Kidney capillary endothelial cell (primary cell): ENCODE measurements around the gene FREY1.
A peak's percentile ranks its signal among the peaks of the same experiment; 100 is the strongest.

Experiments used
- DNase-seq: peaks from one replicate; pipeline ENCODE4 v3.0.0-alpha.2; 2018; ENCODE audit warnings: low spot score

Gene FREY1

GRCh38 chr11:45894555-45895247 is 12.4 kb downstream of the FREY1 start:
- no peak for DNase-seq

GRCh38 chr11:45892856-45893255 is 14.2 kb downstream of the FREY1 start:
- DNase-seq = no peak

DNA sequence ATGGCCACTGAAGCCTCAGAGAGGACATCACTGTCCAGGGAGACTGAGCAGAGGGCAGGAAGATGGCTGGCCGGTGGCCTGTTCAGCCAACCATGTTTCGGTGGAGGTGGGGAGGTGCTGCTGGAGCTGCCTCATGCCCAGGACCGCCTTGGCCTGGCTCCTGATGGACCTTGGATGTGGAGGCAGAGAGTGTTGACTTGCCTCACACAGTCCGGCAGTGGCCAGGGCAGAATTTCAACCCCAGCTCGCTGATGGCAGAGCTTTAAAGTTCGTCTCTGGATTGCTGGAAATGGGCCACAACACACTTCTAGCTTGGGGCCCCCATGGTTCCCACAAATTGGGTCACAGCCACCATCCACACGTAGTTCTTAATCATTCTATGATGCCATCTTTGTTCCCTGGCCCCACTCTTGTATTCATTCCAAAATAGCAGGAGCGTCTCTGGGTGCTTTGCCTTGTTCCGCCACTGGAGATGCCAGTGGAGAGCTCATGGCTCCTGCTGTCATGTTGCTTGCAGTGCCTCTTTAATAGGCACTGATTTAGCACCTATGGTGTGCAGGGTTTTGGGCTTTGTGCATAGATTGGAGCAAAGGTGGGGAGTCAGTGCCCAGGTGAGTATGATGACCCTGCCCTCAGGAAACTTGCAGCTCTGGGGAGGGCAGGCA is 16.1 kb downstream of the FREY1 start:
- DNase-seq = no peak

DNA sequence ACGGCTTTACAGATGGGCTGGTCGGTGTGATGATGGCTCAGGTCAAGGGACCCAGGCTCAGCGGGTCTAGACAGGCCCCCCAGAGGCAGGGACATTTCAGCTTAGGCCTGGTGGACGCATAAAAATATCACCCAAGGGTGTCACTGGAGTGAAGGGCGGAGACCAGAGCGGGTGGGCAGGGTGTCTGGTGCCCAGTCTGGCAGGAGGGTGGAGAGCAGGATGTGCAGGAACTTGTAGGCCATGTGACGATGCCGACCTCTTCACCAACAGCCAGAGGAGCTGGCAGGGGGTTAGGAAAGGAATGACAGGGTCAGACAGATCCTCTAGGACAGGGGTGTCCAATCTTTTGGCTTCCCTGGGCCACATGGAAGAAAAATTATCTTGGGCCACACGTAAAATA is 17.1 kb downstream of the FREY1 start:
- DNase-seq = no peak

- no peak for DNase-seq
Measured at GRCh38 chr11:45889555-45889954, 17.5 kb downstream of the FREY1 start.

DNA sequence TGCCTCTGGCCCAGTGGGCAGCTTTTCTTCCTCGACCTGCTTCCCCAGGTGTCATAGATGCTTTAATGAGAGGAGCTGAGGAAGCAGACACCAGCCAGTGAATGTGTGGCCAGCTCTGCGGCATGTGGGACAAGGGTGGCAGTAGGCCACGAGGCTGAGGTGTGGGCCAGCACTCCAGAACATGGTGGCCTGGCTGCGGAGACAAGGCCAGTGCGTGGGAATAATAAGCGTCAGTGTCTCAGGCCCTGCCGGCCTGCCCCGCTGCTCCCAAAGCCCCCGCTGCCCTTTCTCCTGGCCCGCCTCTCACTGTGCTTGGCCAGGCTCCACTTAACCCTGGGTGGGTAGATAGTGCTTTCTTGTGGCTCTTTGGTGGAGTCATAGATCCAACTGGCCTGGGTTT is 19.5 kb downstream of the FREY1 start:
- DNase-seq = no peak

DNA sequence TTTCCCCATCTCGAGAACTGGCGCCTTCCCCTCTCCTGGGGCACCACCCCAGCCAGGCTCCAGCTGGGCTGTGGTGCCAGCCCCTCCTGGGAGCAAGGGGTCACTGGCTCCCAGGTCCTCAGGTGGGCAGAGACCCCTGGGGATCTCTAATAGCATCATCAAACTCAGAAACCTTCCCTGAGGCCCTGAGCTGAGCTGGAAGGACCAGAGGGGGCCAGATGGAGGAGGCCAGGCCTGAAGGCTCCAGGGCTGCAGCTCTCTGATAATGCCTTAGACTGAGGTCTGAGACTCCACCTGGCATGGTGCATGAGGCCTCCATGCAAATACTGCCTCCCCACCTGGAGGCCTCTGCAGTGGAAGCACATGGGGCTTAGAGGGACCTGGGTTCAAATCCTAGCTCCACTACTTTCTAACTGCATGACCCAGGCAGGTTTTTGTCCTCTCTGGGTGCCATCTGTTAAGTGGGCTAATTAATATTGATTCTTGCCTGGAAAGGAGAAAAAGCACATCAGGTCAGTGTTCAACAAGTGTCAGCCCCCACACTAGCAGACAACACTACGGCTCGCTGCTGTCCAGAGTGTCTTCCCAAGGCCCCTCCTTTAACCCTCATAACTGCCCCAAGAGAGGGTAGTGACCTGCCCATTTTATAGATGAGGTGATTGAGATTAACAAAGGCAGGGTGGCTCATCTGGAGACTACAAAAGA is 20.1 kb downstream of the FREY1 start:
- DNase-seq = no peak

- no peak for DNase-seq
Measured at GRCh38 chr11:45885921-45886721, 20.9 kb downstream of the FREY1 start.

- no peak for DNase-seq
Measured at GRCh38 chr11:45885274-45885920, 21.7 kb downstream of the FREY1 start, which contains the start of gene MAPK8IP1. TSS of gene MAPK8IP1 (plus strand) at chr11:45885651. CDS start at chr11:45885821, 170 bp downstream.

- DNase-seq = no peak
Measured at GRCh38 chr11:45884596-45885185, 22.4 kb downstream of the FREY1 start.

DNA sequence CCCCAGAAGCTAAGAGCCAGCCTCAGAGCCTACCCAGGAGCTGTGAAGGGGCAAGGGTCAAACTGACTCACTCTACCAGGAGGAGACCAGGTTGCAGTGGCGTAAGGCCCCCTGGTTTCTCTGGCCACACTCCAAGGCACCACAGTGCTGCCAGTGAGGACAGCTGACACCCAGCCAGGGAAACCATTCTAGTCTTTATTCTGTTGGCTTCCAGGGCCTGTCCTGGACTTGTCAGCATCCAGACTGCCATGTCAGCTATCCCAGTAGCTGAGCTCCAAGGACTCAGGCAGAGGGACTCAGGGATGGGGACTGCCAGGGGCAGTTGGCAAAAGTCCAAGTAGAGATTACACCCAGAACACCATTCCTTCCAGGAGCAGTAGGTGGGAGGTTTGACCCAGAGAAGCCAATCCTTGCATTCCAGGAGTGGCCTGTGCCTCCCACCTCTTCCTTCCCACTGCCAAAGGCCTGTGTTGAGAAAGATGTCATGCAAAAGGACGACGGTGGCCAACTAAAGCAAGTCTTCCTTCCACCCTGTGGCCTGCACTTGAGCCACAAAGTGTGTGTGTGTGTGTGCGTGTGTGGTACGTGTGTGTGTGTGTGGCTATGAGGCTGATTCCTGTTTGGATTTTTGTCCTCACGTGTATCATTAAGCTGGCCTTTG is 25.2 kb downstream of the FREY1 start:
- DNase-seq = no peak

DNA sequence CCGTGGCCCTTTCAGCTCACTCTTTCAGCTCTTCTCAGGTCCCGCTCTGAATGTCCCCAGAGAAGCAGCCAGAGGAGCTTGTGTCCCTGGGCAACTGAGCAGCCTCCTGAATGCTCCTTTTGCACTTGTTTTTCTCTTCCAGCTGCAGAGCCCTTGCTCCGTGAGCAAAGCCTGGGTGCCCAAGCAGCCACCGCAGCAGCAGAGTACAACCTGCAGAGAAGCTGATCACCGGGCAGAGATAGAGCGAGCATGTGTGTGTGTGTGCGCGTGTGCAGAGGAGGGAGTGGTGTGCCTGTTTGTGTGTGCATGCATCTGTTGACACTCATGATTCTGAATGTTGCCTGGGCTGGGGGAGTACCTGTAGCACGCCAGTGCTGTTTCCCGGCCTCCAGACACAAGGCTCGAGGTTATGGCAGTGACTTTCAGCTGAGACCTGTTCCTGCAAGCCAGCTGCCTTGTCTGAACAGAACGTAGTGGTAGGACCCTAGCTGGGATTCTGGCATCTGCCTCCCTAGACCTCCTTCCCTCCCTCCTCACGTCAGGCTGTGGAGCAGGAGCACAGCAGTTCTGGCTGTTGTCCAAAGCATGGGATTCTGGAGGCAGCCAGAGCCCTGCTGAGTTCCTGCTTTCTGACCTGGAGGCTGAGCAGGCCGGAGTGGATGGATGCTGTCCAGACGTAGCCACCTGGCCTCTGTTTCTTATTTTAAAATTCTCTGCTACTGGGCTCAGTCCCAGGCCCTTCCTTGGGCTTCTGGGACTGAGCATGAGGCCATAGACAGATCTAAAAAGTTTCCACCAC is 26.1 kb downstream of the FREY1 start:
- DNase-seq = no peak

DNA sequence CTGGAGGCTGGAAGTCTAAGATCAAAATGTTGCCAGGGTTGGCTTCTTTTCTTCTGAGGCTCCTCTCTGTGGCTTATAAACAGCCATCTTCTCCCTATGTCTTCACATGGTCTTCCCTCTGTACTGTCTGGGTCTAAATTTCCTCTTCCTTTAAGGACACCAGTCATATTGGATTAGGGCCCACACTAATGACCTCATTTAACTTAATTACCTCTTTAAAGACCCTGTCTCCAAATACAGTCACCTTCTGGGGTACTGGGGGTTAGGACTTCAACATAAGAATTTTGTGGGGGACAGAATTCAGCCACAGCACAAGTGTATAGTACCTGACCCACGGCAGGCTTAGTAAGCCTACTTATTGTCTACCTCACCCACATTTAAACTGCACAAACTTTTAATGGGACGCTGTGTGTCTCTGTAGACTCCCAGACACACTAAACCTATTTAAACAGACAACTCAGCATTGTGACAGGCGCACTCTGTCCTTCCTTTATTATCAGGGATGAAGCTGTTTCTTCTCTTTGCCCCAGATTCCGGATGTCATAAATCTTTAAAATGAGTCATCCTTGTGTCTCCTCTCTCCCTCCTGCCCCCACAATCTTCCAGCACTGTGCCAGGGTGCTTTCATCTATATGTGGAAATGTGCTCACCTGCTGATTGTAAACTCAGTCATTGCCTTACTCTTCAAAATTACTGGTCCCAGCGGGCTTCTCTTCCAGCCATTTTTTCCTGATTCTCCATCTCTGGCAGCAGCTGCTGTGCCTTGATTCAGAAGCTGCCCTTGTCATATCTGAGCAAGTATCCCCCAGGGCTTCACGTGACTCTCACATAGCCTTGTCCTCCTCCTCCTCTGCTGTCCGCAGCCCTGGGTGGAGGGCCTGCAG is 27.0 kb downstream of the FREY1 start:
- DNase-seq = no peak

- no peak for DNase-seq
Measured at GRCh38 chr11:45877845-45878244, 29.2 kb downstream of the FREY1 start.

DNA sequence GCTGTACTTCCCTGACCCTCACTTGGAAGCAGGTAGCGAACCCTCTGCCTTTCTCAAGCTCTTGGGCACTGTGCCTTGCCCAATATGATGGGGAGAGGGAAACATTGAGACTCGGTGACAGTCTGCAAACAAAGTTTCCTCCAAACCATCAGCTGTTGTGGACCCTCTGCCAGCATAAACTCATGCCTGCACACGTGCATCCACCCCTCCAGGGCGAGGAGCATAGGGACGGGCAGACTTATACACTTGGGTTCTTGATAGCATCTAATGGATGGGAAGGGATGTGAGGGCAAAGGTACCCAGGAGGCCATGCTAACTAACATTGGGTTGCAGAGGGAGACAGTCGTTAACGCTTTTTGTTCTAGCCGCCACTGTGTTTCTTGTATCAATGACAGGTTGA is 29.9 kb downstream of the FREY1 start:
- no peak for DNase-seq

GRCh38 chr11:45876401-45876800 is 30.7 kb downstream of the FREY1 start:
- DNase-seq = no peak

DNA sequence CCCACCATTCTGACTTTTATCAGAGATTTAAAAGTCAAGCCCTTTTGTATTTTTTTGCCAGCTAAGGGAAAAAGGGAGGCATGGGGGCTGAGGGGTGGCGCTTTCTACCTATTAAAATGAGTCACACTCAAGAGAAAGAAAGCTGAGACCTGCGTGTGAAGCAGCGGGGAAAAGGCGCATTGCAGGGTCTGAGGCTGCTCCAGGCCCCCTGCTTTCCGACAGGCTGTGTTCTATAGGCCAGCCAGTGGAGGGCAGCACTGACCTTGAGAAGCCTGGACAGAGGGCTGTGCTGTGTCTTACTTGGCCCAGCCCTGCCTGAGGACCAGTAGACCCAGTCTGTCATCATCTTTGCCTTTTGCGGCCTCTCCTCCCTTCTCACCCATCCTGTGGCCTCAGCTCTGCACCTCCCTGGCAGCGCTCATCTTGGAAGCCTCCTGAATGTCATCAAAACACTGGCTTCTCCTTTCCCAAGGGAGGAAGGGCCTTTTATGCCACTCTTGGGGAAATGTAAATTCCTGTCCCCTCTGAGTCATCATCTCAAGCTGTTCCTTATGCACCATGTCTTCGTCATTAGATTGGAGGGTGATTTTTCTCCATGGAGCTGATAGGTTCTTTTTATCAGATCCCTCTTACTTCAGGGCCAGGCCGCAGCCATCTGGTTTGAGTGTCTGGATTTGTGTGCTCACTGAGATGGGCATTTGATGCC is 34.3 kb downstream of the FREY1 start:
- DNase-seq = peak; percentile 50

- DNase-seq = no peak
Measured at GRCh38 chr11:45871638-45872037, 35.4 kb downstream of the FREY1 start.
